ENCODE results near the gene PDS5A.
"Not testable (repeated sequence)": the region's sequence is repeated elsewhere in the genome, so short reads cannot be mapped to it uniquely, and the experiment has no call there.

The PDS5A gene

DNA sequence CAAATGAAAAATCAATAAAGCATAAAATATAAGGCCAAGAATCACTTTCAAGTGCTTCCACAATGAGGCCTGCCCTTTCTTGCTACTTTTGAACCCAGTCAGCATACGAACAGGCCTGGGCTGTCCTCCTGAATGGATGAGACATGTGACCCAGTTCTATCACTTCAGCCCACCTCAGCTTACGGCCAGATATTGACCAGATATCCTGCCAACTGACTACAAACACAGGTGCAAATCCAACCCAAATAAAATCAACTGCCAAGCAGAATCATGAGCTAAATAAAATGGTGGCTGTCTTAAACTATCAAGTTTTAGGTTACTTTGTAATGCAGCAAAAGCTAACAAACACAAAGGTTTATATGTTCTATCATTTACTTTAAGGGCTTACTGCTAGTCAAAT, 53.7 kb downstream of the PDS5A start:
- TF ChIP-seq, protein P1, sequence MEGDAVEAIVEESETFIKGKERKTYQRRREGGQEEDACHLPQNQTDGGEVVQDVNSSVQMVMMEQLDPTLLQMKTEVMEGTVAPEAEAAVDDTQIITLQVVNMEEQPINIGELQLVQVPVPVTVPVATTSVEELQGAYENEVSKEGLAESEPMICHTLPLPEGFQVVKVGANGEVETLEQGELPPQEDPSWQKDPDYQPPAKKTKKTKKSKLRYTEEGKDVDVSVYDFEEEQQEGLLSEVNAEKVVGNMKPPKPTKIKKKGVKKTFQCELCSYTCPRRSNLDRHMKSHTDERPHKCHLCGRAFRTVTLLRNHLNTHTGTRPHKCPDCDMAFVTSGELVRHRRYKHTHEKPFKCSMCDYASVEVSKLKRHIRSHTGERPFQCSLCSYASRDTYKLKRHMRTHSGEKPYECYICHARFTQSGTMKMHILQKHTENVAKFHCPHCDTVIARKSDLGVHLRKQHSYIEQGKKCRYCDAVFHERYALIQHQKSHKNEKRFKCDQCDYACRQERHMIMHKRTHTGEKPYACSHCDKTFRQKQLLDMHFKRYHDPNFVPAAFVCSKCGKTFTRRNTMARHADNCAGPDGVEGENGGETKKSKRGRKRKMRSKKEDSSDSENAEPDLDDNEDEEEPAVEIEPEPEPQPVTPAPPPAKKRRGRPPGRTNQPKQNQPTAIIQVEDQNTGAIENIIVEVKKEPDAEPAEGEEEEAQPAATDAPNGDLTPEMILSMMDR (IDR thresholded peaks at IDR 0.05; ENCODE audit: control insufficient read depth, extremely low read depth, insufficient read depth), result no peak
- peak; percentile 11 for DNase-seq (ENCODE audit: low read depth)
- no peak overlapping the region for H3K4me3 ChIP-seq (ENCODE audit: low read depth, low read length)

DNA sequence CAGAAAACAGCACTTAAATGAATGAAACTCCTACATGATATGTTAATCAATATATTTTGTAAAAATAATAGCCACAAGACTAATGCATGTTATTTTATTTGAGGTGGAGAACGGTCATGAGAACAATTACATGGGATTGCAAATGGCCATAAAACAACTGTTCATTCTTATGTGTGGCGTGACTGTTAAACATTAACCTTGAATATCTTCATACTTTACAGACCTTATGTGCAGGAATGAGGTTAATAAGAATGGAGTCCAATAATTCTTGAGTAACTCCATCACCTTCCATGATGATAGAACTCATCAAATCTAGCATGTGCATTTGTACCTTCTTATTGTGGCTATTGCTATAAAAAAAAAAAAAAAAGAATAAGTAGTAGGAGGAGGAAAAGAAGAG, 55.3 kb downstream of the PDS5A start:
- DNase-seq (ENCODE audit: low read depth), result no peak
- TF ChIP-seq, protein P1 (IDR thresholded peaks at IDR 0.05; ENCODE audit: control insufficient read depth, extremely low read depth, insufficient read depth), result no peak
- no peak overlapping the region for H3K4me3 ChIP-seq (ENCODE audit: low read depth, low read length)

DNA sequence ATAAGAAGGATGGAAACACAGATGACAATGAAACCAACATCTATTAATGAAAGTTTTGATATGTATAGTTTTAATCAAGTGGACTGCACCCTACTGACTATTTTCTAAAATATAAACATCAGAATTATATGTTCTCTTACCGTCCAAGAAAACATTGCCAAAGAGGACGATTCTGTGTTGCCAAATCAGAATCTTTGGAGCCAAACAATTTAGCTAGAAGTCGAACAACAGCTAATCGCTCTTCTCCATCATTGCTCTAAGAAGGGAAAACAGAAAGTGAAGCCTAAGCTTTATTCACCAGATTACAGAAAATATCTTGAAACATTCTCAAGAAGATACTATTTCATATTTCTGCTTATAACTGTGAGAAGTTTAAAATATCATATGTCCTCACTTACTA, 64.2 kb downstream of the PDS5A start:
- no peak for DNase-seq (ENCODE audit: low read depth)
- TF ChIP-seq, protein P1 (IDR thresholded peaks at IDR 0.05; ENCODE audit: control insufficient read depth, extremely low read depth, insufficient read depth), result no peak
- H3K4me3 ChIP-seq (ENCODE audit: low read depth, low read length), result no peak overlapping the region

DNA sequence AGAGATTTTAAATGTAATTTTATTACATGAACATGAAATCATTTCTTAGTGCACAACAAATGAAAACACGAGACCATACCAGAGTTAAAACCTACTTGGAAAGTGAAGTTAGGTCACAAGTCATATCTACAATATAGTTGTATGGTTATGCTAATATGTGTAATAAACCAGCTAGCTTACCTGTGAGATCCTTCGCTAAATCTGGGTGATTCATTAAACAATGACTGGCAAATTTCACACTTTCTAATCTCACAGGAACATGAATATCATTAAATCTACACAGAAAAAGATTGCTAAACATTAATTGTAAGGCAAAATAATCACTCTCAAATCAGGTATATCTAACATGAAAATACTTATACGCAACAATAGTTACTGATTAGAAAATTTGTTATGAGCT, 67.6 kb downstream of the PDS5A start:
- no peak overlapping the region for H3K4me3 ChIP-seq (ENCODE audit: low read depth, low read length)
- TF ChIP-seq, protein P1 (IDR thresholded peaks at IDR 0.05; ENCODE audit: control insufficient read depth, extremely low read depth, insufficient read depth), result no peak
- no peak for DNase-seq (ENCODE audit: low read depth)

DNA sequence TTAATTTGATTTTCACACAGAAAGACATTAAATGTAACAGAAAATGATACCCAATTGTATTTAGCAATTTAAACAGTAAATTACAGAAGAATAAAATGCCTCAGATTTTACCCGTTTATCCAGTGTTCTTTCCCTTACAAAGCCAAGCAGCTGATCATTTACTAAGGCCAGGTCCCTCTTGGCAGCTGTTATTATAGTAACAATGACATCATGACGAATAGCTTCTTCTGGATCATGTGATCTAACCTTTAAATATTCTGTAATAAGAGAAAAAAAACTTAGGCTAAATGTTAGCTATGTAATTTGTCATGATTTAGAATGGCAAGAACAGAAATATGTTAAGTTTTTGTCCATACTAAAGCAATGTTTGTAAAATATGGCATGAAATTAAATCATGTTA, 69.4 kb downstream of the PDS5A start:
- no peak for DNase-seq (ENCODE audit: low read depth)
- H3K4me3 ChIP-seq (ENCODE audit: low read depth, low read length), result no peak overlapping the region
- TF ChIP-seq, protein P1 (IDR thresholded peaks at IDR 0.05; ENCODE audit: control insufficient read depth, extremely low read depth, insufficient read depth), result no peak

DNA sequence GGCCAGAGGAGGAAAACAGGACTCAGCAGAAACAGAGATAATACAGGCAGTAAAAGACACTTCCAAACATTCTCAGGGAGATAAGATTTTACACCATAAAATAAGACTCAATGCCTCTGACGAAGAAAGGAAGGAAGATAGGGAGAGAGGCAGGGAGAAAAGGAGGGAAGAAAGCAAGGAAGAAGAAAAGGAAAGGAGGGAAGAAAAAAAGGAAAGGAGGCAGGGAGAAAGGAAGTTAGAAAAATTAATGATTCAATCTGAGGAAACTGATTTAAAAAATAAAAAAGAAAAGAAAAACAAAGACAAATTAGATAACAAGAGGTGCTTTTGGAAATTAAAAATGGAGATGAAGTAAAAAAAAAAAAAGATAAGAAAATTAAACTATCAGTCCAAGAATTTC, 72.1 kb downstream of the PDS5A start:
- TF ChIP-seq, protein P1 (IDR thresholded peaks at IDR 0.05; ENCODE audit: control insufficient read depth, extremely low read depth, insufficient read depth), result no peak

DNA sequence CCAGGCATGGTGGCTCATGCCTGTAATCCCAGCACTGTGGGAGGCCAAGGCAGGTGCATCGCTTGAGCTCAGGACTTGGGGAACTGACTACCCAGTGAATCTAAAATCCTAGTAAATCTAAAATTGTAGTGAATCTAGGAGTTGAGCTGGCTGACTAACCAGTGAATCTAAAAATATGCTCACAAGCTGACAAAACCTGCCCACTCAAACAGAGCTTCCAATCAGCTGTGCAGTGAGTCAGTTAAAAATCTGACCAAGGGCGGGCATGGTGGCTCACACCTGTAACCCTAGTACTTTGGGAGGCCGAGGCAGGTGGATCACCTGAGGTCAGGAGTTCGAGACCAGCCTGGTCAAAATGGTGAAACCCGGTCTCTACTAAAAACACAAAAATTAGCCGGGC, 72.7 kb downstream of the PDS5A start:
- not testable (repeated sequence) for H3K4me3 ChIP-seq (ENCODE audit: low read depth, low read length); DNase-seq (ENCODE audit: low read depth)

More for the DNA sequence above, 72.1 kb downstream of the PDS5A start:
- DNase-seq (ENCODE audit: low read depth), result no peak
- no peak overlapping the region for H3K4me3 ChIP-seq (ENCODE audit: low read depth, low read length)

Measured in LNCaP clone FGC (cell line).